Measurements from ENCODE around the gene ANKRD61. TPM values are rescaled to one million over a fixed set of nuclear protein-coding genes. Genes with fewer than 3 reads are reported as not detected.
"Not testable (repeated sequence)": the region's sequence is repeated elsewhere in the genome, so short reads cannot be mapped to it uniquely, and the experiment has no call there.

Gene ANKRD61
- total RNA-seq, 1 donor from 2014 or later = not detected

GRCh38 chr7:6032167-6032566 lies 991 bp downstream of the ANKRD61 start:
- no peak for DNase-seq

GRCh38 chr7:6032641-6033040 lies 1.5 kb downstream of the ANKRD61 start:
- no peak for DNase-seq

GRCh38 chr7:6035165-6035564 lies 4.0 kb downstream of the ANKRD61 start:
- no peak for DNase-seq

GRCh38 chr7:6035686-6036085 lies 4.5 kb downstream of the ANKRD61 start:
- no peak for DNase-seq

GRCh38 chr7:6049780-6050179 lies 18.6 kb downstream of the ANKRD61 start:
- DNase-seq = no peak

- not testable (repeated sequence) for DNase-seq
Observed at GRCh38 chr7:6051185-6051584, 20.0 kb downstream of the ANKRD61 start.

- DNase-seq = no peak
Observed at GRCh38 chr7:6056616-6057015, 25.4 kb downstream of the ANKRD61 start.

- no peak for DNase-seq
Observed at GRCh38 chr7:6057316-6058129, 26.3 kb downstream of the ANKRD61 start.

GRCh38 chr7:6059941-6060340 lies 28.8 kb downstream of the ANKRD61 start:
- not testable (repeated sequence) for DNase-seq

GRCh38 chr7:6071406-6071805 lies 40.2 kb downstream of the ANKRD61 start:
- DNase-seq = no peak

- DNase-seq = no peak
Observed at GRCh38 chr7:6074612-6075380, 43.6 kb downstream of the ANKRD61 start.

GRCh38 chr7:6078548-6078947 lies 47.4 kb downstream of the ANKRD61 start:
- DNase-seq = no peak

- not testable (repeated sequence) for DNase-seq
Observed at GRCh38 chr7:6083047-6083446, 51.9 kb downstream of the ANKRD61 start.

Other genes starting within 250 kb of the ANKRD61 start
- gene RNF216, start 249.7 kb upstream of the ANKRD61 start, total RNA-seq = 40.7 and 42.5 TPM in 2 replicates
- gene OCM, start 150.6 kb upstream of the ANKRD61 start, total RNA-seq = not detected in 2 replicates
- 73.1 and 80.2 TPM in 2 replicates for gene CCZ1, start 132.6 kb upstream of the ANKRD61 start, total RNA-seq
- gene RSPH10B, start 60.7 kb upstream of the ANKRD61 start, total RNA-seq = 1.0 and 1.3 TPM in 2 replicates
- gene PMS2, start 22.3 kb upstream of the ANKRD61 start, total RNA-seq = 23.5 and 25.7 TPM in 2 replicates
- 61.3 and 62.3 TPM in 2 replicates for gene AIMP2, start 22.1 kb upstream of the ANKRD61 start, total RNA-seq
- gene EIF2AK1, start 27.8 kb downstream of the ANKRD61 start, total RNA-seq = 95.6 and 122 TPM in 2 replicates
- 4.9 and 5.6 TPM in 2 replicates for gene USP42, start 73.6 kb downstream of the ANKRD61 start, total RNA-seq
- 18.0 and 20.1 TPM in 2 replicates for gene CYTH3, start 241.2 kb downstream of the ANKRD61 start, total RNA-seq

Data from dermis blood vessel endothelial cell (primary cell).